Naive thymus-derived CD4-positive, alpha-beta T cell (primary cell): ENCODE measurements around the gene GUCY1A2. TPM values are rescaled to one million over a fixed set of nuclear protein-coding genes. Genes with fewer than 3 reads are reported as not detected.

Source experiments
- ATAC-seq: fragments of 150-1000 bp; cut with Tn5 transposase; 2 replicates; pipeline ENCODE4 v1.10.0; 2021; ENCODE audit warnings: mild to moderate bottlenecking, moderate library complexity
- CTCF ChIA-PET: fragments of 350-600 bp; sonication (Branson Sonifier 250); formaldehyde crosslinking; loops from one replicate; lab custom pipeline; 2021; ENCODE audit warnings: antibody characterized with exemption; lab: Charles Lee
- POLR2A ChIA-PET: fragments of 350-600 bp; sonication (Branson Sonifier 250); formaldehyde crosslinking; loops from one replicate; lab custom pipeline; 2021; ENCODE audit warnings: antibody characterized with exemption, inconsistent platforms; lab: Charles Lee
- DNase-seq, 9 donors: peaks; one replicate each; pipeline versions ENCODE4 v3.0.0 to v3.0.0-alpha.2; 2020 to 2022; ENCODE audit warnings: mixed read lengths in 1 of 9
- H3K27ac ChIP-seq: one replicate; pipeline ENCODE4 v1.7.0; 2013; ENCODE audit warnings: mild to moderate bottlenecking, low read depth, low read length, moderate library complexity
- H3K27me3 ChIP-seq, 2 donors: one replicate each; pipeline ENCODE4 v1.7.0; 2013; ENCODE audit warnings: low read length in 2 of 2, mild to moderate bottlenecking in 2 of 2, moderate library complexity in 2 of 2; ENCODE audit not compliant: control insufficient read depth in 2 of 2, insufficient read depth in 2 of 2
- H3K36me3 ChIP-seq, 3 experiments: 1 replicate in 2 of 3; 2 replicates in 1 of 3; pipeline ENCODE4 v1.7.0; 2013; ENCODE audit warnings: low read length in 3 of 3, mild to moderate bottlenecking in 3 of 3, moderate library complexity in 1 of 3; ENCODE audit not compliant: insufficient read depth in 3 of 3, control insufficient read depth in 2 of 3
- H3K4me1 ChIP-seq, 2 donors: one replicate each; pipeline ENCODE4 v1.7.0; 2013; ENCODE audit warnings: low read length in 2 of 2, mild to moderate bottlenecking in 2 of 2, moderate library complexity in 1 of 2; ENCODE audit not compliant: control insufficient read depth in 2 of 2, insufficient read depth in 2 of 2
- H3K4me3 ChIP-seq: 2 replicates; pipeline ENCODE4 v1.7.0; 2013; ENCODE audit warnings: mild to moderate bottlenecking, low read length
- H3K9me3 ChIP-seq, 3 experiments: 1 replicate in 2 of 3; 2 replicates in 1 of 3; pipeline ENCODE4 v1.7.0; 2013; ENCODE audit warnings: low read length in 3 of 3; ENCODE audit not compliant: control insufficient read depth in 2 of 3
- H3K27ac Mint-ChIP-seq, 9 donors: one replicate each; pipeline ENCODE4 v1.8.0; 2020 to 2022; ENCODE audit warnings: mixed read lengths in 9 of 9, mild to moderate bottlenecking in 8 of 9, moderate library complexity in 5 of 9, inconsistent platforms in 2 of 9
- H3K27me3 Mint-ChIP-seq, 5 donors: one replicate each; pipeline ENCODE4 v1.8.0; 2021 to 2022; ENCODE audit warnings: mixed read lengths in 5 of 5, mild to moderate bottlenecking in 1 of 5
- H3K36me3 Mint-ChIP-seq, 5 donors: one replicate each; pipeline ENCODE4 v1.8.0; 2020 to 2022; ENCODE audit warnings: mixed read lengths in 5 of 5, mild to moderate bottlenecking in 3 of 5, inconsistent platforms in 1 of 5
- H3K4me1 Mint-ChIP-seq, 7 donors: one replicate each; pipeline ENCODE4 v1.8.0; 2020 to 2022; ENCODE audit warnings: mixed read lengths in 7 of 7, mild to moderate bottlenecking in 3 of 7, inconsistent platforms in 1 of 7
- H3K4me3 Mint-ChIP-seq, 10 donors: one replicate each; pipeline ENCODE4 v1.8.0; 2020 to 2022; ENCODE audit warnings: mild to moderate bottlenecking in 10 of 10, mixed read lengths in 10 of 10, moderate library complexity in 6 of 10, inconsistent platforms in 2 of 10
- H3K9me3 Mint-ChIP-seq, 11 donors: one replicate each; pipeline ENCODE4 v1.8.0; 2020 to 2022; ENCODE audit warnings: mixed read lengths in 11 of 11, mild to moderate bottlenecking in 4 of 11, inconsistent platforms in 1 of 11, moderate library complexity in 1 of 11
- intact Hi-C, 2 donors: fragments of 100-400 bp; cut with micrococcal nuclease; formaldehyde crosslinking; loops; one replicate each; pipeline ENCODE4 v1.15.1; 2023
- polyA plus RNA-seq, 2 donors: library from polyadenylated mRNA; unstranded; fragments of 300-500 nt; fragmentation: Illumina TruSeq; gene quantifications; one replicate each; pipeline ENCODE4 v1.2.3, GENCODE V29; 2021
- total RNA-seq, 6 experiments: library from RNA in 5 of 6; stranded (reverse) in 5 of 6; gene quantifications; 1 replicate in 5 of 6; 2 replicates in 1 of 6; pipeline ENCODE4 v1.2.3 and lab custom pipeline; 2021 to 2026

Gene GUCY1A2
- total and polyA plus RNA-seq, 7 experiments from 2014 or later, result 0.03 to 0.22 TPM; not detected in 5

- no peak overlapping the region for H3K4me3 ChIP-seq
- no peak overlapping the region for H3K27ac ChIP-seq
- intact Hi-C loops, result no loop called here
- Mint-ChIP-seq H3K27me3 (no peaks in the 10 kb centered on the region), H3K4me1 (no peaks in the 10 kb centered on the region), H3K4me3 (no peak overlapping the region), H3K27ac (no peak overlapping the region), H3K36me3 (no peaks in the 10 kb centered on the region), H3K9me3 (peaks cover 0 to 5% (median 2%) of the 10 kb centered on the region in 11 donors)
- no peaks in the 10 kb centered on the region for H3K27me3 ChIP-seq
- H3K9me3 ChIP-seq, result no peaks in the 10 kb centered on the region
- ATAC-seq (no peak), DNase-seq (no peak)
- no peaks in the 10 kb centered on the region for H3K36me3 ChIP-seq
- H3K4me1 ChIP-seq, result no peaks in the 10 kb centered on the region
- ChIA-PET POLR2A (no interaction called here), CTCF (no interaction called here)
Observed at GRCh38 chr11:106723071-106723470, 295.2 kb downstream of the GUCY1A2 start.

DNA sequence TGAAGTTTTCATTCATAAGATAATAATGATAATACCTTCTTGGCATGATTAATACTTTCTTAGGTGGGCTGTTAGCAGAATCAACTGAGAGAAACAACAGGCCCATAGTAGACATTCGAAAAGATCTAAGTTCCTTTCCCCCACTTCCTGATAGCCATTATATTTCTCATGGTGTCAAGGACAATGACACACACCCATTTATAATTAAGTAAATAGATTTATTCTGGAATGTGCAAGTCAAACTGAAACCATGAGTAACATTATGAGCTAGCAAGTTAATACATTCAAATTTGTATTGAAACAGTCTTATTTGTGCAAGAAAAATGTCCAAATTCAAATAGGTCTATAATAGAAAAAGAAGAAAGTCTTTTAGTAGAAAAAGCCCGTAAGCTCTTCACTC, 301.1 kb downstream of the GUCY1A2 start:
- Histone ChIP-seq H3K4me1 (no peaks in the 10 kb centered on the region), H3K27me3 (no peaks in the 10 kb centered on the region), H3K27ac (no peak overlapping the region), H3K9me3 (no peaks in the 10 kb centered on the region), H3K4me3 (no peak overlapping the region), H3K36me3 (no peaks in the 10 kb centered on the region)
- intact Hi-C loops, result no loop called here
- ChIA-PET CTCF (no interaction called here), POLR2A (interaction anchor here (0.5 kb wide), 1 partner anchor 9 kb away, joined by 3 read pairs; no protein-coding TSS in a partner anchor)
- peaks cover 0 to 13% (median 0%) of the 10 kb centered on the region in 11 donors for H3K9me3 Mint-ChIP-seq
- ATAC-seq, result no peak
- H3K4me1 Mint-ChIP-seq, result no peaks in the 10 kb centered on the region
- H3K27ac Mint-ChIP-seq, result no peak overlapping the region
- no peaks in the 10 kb centered on the region for H3K27me3 Mint-ChIP-seq
- no peaks in the 10 kb centered on the region for H3K36me3 Mint-ChIP-seq
- no peak overlapping the region for H3K4me3 Mint-ChIP-seq
- no peak for DNase-seq

GRCh38 chr11:106714199-106714598, 304.1 kb downstream of the GUCY1A2 start:
- DNase-seq, result no peak
- H3K27me3 ChIP-seq, result no peaks in the 10 kb centered on the region
- no peaks in the 10 kb centered on the region for H3K36me3 ChIP-seq
- no peaks in the 10 kb centered on the region for H3K4me1 ChIP-seq
- Mint-ChIP-seq H3K36me3 (no peaks in the 10 kb centered on the region), H3K4me3 (no peak overlapping the region), H3K9me3 (peaks cover 0 to 14% (median 0%) of the 10 kb centered on the region in 11 donors), H3K4me1 (no peaks in the 10 kb centered on the region), H3K27ac (no peak overlapping the region), H3K27me3 (no peaks in the 10 kb centered on the region)
- ChIA-PET POLR2A (no interaction called here), CTCF (no interaction called here)
- no peak overlapping the region for H3K27ac ChIP-seq
- ATAC-seq, result no peak
- no peak overlapping the region for H3K4me3 ChIP-seq
- no peaks in the 10 kb centered on the region for H3K9me3 ChIP-seq
- intact Hi-C loops, result no loop called here

DNA sequence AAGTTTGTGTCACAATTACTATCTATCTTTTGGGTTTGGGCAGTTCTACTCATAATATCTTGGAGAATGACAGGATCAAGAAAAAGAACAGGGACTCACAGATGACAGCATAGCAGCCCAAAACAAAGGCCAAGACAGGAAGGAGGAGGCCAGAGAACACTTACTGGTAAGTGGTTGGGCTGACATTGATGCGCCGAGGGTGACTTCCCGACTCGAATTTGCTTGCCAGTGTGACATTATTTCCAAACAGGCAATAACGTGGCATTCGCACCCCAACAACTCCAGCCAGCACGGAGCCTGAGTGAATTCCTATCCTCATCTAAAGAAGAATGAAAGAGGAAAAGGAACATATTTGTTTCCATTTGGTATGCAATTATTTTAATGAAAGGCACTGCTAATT, 309.9 kb downstream of the GUCY1A2 start:
- no peak overlapping the region for H3K4me3 ChIP-seq
- CTCF ChIA-PET, result no interaction called here
- POLR2A ChIA-PET, result no interaction called here
- no peak for ATAC-seq
- Mint-ChIP-seq H3K27ac (no peak overlapping the region), H3K9me3 (peaks cover 0 to 10% (median 1%) of the 10 kb centered on the region in 11 donors), H3K4me3 (no peak overlapping the region), H3K27me3 (no peaks in the 10 kb centered on the region), H3K36me3 (no peaks in the 10 kb centered on the region), H3K4me1 (no peaks in the 10 kb centered on the region)
- H3K9me3 ChIP-seq, result no peaks in the 10 kb centered on the region
- no peak for DNase-seq
- no peaks in the 10 kb centered on the region for H3K36me3 ChIP-seq
- no peak overlapping the region for H3K27ac ChIP-seq
- H3K27me3 ChIP-seq, result no peaks in the 10 kb centered on the region
- intact Hi-C loops, result no loop called here
- H3K4me1 ChIP-seq, result no peaks in the 10 kb centered on the region

DNA sequence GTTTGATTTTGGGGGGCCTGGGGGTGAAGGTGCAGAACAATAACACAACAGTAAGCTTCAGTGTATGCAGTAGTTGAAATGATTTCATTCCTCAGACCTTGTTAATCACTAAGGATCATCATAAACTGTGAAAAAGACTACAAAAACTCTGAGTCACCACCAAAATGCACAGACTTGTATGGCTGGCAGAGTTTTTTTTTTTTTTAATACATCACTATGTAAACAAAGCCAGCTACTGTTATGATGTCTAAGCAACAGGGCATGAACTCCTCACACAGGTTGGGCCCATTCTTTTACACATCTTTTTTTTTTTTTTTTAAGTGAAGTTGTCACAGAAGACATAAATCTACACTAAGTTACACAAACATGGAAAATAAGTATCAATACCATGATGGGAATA, 311.9 kb downstream of the GUCY1A2 start:
- H3K27ac ChIP-seq, result no peak overlapping the region
- Mint-ChIP-seq H3K4me3 (no peak overlapping the region), H3K9me3 (peaks cover 0 to 5% (median 0%) of the 10 kb centered on the region in 11 donors), H3K27ac (no peak overlapping the region), H3K36me3 (no peaks in the 10 kb centered on the region), H3K4me1 (no peaks in the 10 kb centered on the region), H3K27me3 (no peaks in the 10 kb centered on the region)
- H3K9me3 ChIP-seq, result no peaks in the 10 kb centered on the region
- H3K4me1 ChIP-seq, result no peaks in the 10 kb centered on the region
- DNase-seq (no peak), ATAC-seq (no peak)
- intact Hi-C loops, result no loop called here
- ChIA-PET POLR2A (no interaction called here), CTCF (no interaction called here)
- no peaks in the 10 kb centered on the region for H3K27me3 ChIP-seq
- no peaks in the 10 kb centered on the region for H3K36me3 ChIP-seq
- H3K4me3 ChIP-seq, result no peak overlapping the region

DNA sequence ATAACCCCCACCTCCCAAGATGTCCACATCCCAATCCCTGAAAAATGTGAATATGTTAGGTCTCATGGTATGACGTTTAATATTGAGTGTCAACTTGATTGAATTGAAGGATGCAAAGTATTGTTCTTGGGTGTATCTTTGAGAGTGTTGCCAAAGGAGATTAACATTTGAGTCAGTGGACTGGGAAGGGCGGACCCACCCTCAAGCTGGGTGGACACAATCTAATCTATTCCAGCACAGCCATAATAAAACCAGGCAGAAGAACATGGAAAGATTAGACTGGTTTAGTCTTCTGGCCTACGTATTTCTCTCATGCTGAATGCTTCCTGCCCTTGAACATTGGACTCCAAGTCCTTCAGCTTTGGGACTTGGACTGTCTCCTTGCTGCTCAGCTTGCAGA, 315.5 kb downstream of the GUCY1A2 start:
- Mint-ChIP-seq H3K27ac (no peak overlapping the region), H3K27me3 (no peaks in the 10 kb centered on the region), H3K4me1 (no peaks in the 10 kb centered on the region), H3K4me3 (no peak overlapping the region), H3K36me3 (no peaks in the 10 kb centered on the region), H3K9me3 (peaks cover 0 to 5% (median 0%) of the 10 kb centered on the region in 11 donors)
- ChIA-PET CTCF (no interaction called here), POLR2A (no interaction called here)
- intact Hi-C loops, result no loop called here
- H3K4me1 ChIP-seq, result no peaks in the 10 kb centered on the region
- no peak for ATAC-seq
- no peak overlapping the region for H3K27ac ChIP-seq
- H3K9me3 ChIP-seq, result no peaks in the 10 kb centered on the region
- no peaks in the 10 kb centered on the region for H3K36me3 ChIP-seq
- no peaks in the 10 kb centered on the region for H3K27me3 ChIP-seq
- H3K4me3 ChIP-seq, result no peak overlapping the region
- no peak for DNase-seq

- H3K4me1 Mint-ChIP-seq, result no peaks in the 10 kb centered on the region
- Histone ChIP-seq H3K9me3 (no peaks in the 10 kb centered on the region), H3K27me3 (no peaks in the 10 kb centered on the region), H3K36me3 (no peaks in the 10 kb centered on the region), H3K27ac (no peak overlapping the region), H3K4me1 (no peaks in the 10 kb centered on the region), H3K4me3 (no peak overlapping the region)
- intact Hi-C loops, result no loop called here
- ChIA-PET POLR2A (no interaction called here), CTCF (no interaction called here)
- H3K27ac Mint-ChIP-seq, result no peak overlapping the region
- H3K4me3 Mint-ChIP-seq, result no peak overlapping the region
- no peak for DNase-seq
- no peak for ATAC-seq
- H3K9me3 Mint-ChIP-seq, result peaks cover 0 to 7% (median 2%) of the 10 kb centered on the region in 11 donors
- no peaks in the 10 kb centered on the region for H3K27me3 Mint-ChIP-seq
- no peaks in the 10 kb centered on the region for H3K36me3 Mint-ChIP-seq
Observed at GRCh38 chr11:106697058-106697457, 321.2 kb downstream of the GUCY1A2 start.
